Parathyroid adenoma (tissue), 2 donors: ENCODE data around the gene TRIOBP.
A peak's percentile ranks its signal among the peaks of the same experiment; 100 is the strongest.

ENCODE experiments used
- H2AFZ ChIP-seq: fragments of 300-600 bp; sonication (generic); one replicate; pipeline ENCODE4 v1.7.0; 2017; ENCODE audit warnings: antibody characterized with exemption, mild to moderate bottlenecking
- H3K27ac ChIP-seq: fragments of 300-600 bp; sonication (generic); one replicate; pipeline ENCODE4 v1.7.0; 2017
- H3K27me3 ChIP-seq: fragments of 300-600 bp; sonication (generic); one replicate; pipeline ENCODE4 v1.7.0; 2017; ENCODE audit warnings: low read length; ENCODE audit not compliant: control insufficient read depth, insufficient read depth
- H3K36me3 ChIP-seq: fragments of 300-600 bp; sonication (generic); one replicate; pipeline ENCODE4 v1.7.0; 2017; ENCODE audit warnings: low read length; ENCODE audit not compliant: control insufficient read depth, insufficient read depth
- H3K4me1 ChIP-seq: fragments of 300-600 bp; sonication (generic); one replicate; pipeline ENCODE4 v1.7.0; 2017; ENCODE audit warnings: control low read depth
- H3K4me2 ChIP-seq: fragments of 300-600 bp; sonication (generic); one replicate; pipeline ENCODE4 v1.7.0; 2017; ENCODE audit warnings: low read length
- H3K4me3 ChIP-seq: fragments of 300-600 bp; sonication (generic); one replicate; pipeline ENCODE4 v1.7.0; 2017; ENCODE audit warnings: low read depth, low read length
- H3K79me2 ChIP-seq: fragments of 300-600 bp; sonication (generic); one replicate; pipeline ENCODE4 v1.7.0; 2017; ENCODE audit warnings: control low read depth
- H3K9ac ChIP-seq: fragments of 300-600 bp; sonication (generic); one replicate; pipeline ENCODE4 v1.7.0; 2017; ENCODE audit warnings: mild to moderate bottlenecking
- H3K9me3 ChIP-seq: fragments of 300-600 bp; sonication (generic); one replicate; pipeline ENCODE4 v1.7.0; 2017; ENCODE audit warnings: low read length; ENCODE audit not compliant: control insufficient read depth
- TF ChIP-seq, protein P1 (sequence below): fragments of 300-600 bp; sonication (generic); IDR thresholded peaks from one replicate; pipeline ENCODE4 v1.7.0; 2017; ENCODE audit warnings: antibody characterized with exemption, mild to moderate bottlenecking
- donor health status: primary hyperparathyroidism.

TRIOBP gene

DNA sequence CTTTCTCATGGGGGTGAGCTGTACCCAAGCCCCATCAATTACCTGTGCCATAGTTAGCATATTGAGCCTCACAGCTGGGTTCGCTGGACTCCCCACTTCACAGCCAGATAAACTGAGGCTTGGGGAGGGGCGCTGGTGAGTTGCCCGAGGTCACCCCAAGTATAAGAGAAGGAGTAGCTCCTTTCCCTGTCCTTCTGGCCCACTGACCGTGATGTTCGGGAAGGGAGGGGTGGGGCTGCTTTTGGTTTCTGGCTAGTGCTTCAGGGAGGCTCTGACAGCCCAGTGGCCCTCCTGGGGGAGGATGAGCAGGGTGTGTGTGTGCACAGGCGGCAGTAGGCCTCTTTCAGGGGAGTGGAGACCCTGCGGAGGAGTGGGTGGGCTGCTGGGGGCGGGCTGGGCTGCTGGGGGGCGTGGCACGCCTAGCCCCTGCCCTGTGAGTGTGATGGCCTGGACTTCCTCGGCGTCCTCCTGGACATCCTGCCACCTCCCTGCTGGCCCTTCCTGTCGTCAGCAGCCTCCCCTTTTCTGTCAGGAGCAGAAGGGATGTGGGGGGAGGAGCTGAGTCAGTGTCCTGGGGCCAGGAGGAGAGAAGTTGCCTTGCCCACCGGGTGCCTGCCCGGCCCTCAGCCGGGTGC is 50.3 kb downstream of the TRIOBP start:
- Histone ChIP-seq H3K9ac (peak overlapping the region; percentile 84), H3K4me2 (peak overlapping the region; percentile 99), H3K9me3 (no peaks in the 10 kb centered on the region), H3K4me1 (peaks cover 30% of the 10 kb centered on the region), H3K4me3 (peak overlapping the region; percentile 88), H3K27me3 (no peaks in the 10 kb centered on the region), H3K36me3 (no peaks in the 10 kb centered on the region), H3K79me2 (peaks cover 5% of the 10 kb centered on the region), H3K27ac (peak overlapping the region; percentile 93), H2AFZ (no peak overlapping the region)
- TF ChIP-seq, protein P1, sequence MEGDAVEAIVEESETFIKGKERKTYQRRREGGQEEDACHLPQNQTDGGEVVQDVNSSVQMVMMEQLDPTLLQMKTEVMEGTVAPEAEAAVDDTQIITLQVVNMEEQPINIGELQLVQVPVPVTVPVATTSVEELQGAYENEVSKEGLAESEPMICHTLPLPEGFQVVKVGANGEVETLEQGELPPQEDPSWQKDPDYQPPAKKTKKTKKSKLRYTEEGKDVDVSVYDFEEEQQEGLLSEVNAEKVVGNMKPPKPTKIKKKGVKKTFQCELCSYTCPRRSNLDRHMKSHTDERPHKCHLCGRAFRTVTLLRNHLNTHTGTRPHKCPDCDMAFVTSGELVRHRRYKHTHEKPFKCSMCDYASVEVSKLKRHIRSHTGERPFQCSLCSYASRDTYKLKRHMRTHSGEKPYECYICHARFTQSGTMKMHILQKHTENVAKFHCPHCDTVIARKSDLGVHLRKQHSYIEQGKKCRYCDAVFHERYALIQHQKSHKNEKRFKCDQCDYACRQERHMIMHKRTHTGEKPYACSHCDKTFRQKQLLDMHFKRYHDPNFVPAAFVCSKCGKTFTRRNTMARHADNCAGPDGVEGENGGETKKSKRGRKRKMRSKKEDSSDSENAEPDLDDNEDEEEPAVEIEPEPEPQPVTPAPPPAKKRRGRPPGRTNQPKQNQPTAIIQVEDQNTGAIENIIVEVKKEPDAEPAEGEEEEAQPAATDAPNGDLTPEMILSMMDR = no peak

DNA sequence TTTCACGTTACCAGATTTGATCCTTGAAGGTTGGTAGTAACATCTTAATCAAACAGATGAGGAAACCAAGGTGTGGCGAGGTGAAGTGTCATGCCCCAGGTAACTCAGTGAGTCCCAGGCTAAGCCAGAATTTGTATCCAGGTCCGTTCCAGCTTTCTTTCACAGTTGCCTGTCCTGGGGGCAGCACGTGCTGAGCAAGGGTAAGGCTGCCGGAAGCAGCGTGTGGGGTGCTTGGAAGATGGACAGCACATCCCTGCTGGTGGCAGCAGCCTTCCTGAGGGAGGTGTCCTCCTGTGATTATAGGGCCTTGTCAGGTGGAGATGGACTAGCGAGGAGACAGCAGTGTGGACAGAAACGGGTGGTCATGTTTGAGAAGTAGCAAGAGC is 50.9 kb downstream of the TRIOBP start:
- Histone ChIP-seq H3K4me2 (peak overlapping the region; percentile 99), H2AFZ (no peak overlapping the region), H3K9me3 (no peaks in the 10 kb centered on the region), H3K27ac (peak overlapping the region; percentile 93), H3K36me3 (no peaks in the 10 kb centered on the region), H3K4me3 (peak overlapping the region; percentile 88), H3K9ac (no peak overlapping the region), H3K79me2 (peaks cover 5% of the 10 kb centered on the region), H3K27me3 (no peaks in the 10 kb centered on the region), H3K4me1 (peaks cover 32% of the 10 kb centered on the region)
- TF ChIP-seq, protein P1 = no peak

DNA sequence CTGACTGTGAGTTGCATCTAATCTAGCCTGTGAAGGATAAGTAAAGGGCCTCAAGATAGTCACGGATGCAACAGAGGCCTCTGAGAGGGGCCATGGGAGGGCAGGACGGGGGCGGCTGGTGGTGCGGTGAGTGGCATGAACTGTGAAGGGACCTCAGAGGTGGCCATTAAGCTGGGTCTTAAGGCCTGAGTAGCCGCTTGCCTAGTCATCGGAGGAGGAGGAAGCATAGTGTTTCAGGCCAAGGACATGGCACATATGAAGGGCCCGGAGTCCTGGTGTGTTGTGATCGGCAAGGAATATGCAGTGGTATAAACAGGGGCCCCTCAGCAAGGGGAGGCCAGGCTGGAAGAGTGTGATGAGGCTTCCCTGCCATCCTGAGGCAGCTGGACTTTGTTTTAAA is 51.8 kb downstream of the TRIOBP start:
- H3K36me3 ChIP-seq = no peaks in the 10 kb centered on the region
- H3K27me3 ChIP-seq = no peaks in the 10 kb centered on the region
- H3K4me3 ChIP-seq = peak overlapping the region; percentile 7
- peak overlapping the region; percentile 93 for H3K27ac ChIP-seq
- H3K4me1 ChIP-seq = peaks cover 36% of the 10 kb centered on the region
- no peaks in the 10 kb centered on the region for H3K9me3 ChIP-seq
- TF ChIP-seq, protein P1 = no peak
- no peak overlapping the region for H2AFZ ChIP-seq
- H3K9ac ChIP-seq = no peak overlapping the region
- peaks cover 5% of the 10 kb centered on the region for H3K79me2 ChIP-seq
- H3K4me2 ChIP-seq = peak overlapping the region; percentile 99

DNA sequence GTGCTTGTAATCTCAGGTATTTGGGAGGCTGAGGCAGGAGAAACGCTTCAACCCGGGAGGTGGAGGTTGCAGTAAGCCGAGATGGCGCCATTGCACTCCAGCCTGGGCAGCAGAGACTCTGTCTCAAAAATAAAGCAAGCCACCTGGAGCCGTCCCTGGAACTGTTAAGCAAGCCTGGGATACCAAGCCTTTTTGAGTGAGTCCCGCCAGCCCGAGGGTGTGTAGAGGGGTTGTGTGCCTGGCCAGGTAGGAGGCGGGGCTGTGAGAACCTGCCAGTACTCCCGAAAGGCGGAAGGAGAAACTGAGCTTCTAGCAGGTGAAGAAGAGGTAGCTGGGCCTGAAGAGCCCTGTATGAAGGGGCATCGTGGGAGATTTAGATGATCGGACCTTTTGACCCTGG is 52.4 kb downstream of the TRIOBP start:
- peak overlapping the region; percentile 93 for H3K27ac ChIP-seq
- no peaks in the 10 kb centered on the region for H3K27me3 ChIP-seq
- TF ChIP-seq, protein P1 = no peak
- peak overlapping the region; percentile 99 for H3K4me2 ChIP-seq
- H2AFZ ChIP-seq = no peak overlapping the region
- H3K9ac ChIP-seq = no peak overlapping the region
- no peaks in the 10 kb centered on the region for H3K36me3 ChIP-seq
- no peaks in the 10 kb centered on the region for H3K9me3 ChIP-seq
- H3K79me2 ChIP-seq = peaks cover 5% of the 10 kb centered on the region
- H3K4me1 ChIP-seq = peaks cover 36% of the 10 kb centered on the region
- peak overlapping the region; percentile 7 for H3K4me3 ChIP-seq
